Ishikawa (cell line): ENCODE data around the gene GMCL2.

Experiments used
- CEBPB ChIP-seq: IDR thresholded peaks from 2 replicates; pipeline ENCODE4 v1.6.1; 2012
- EGR1 ChIP-seq: IDR thresholded peaks from 2 replicates; pipeline ENCODE4 v1.6.1; 2012
- MAX ChIP-seq: IDR thresholded peaks from 2 replicates; pipeline ENCODE4 v1.6.1; 2012
- NFIC ChIP-seq: IDR thresholded peaks from 2 replicates; pipeline ENCODE4 v1.6.1; 2012
- REST ChIP-seq: IDR thresholded peaks from 2 replicates; pipeline ENCODE4 v1.6.1; 2012; ENCODE audit warnings: low read depth, mild to moderate bottlenecking
- TAF1 ChIP-seq: IDR thresholded peaks from 2 replicates; pipeline ENCODE4 v1.6.1; 2012; ENCODE audit warnings: low read depth, mild to moderate bottlenecking
- USF1 ChIP-seq: IDR thresholded peaks from 2 replicates; pipeline ENCODE4 v1.6.1; 2012

GRCh38 chr5:178236126-178236525 is 49.0 kb upstream of the GMCL2 start:
- TF ChIP-seq CEBPB (no peak), MAX (no peak), EGR1 (no peak), NFIC (no peak), USF1 (no peak), REST (no peak), TAF1 (no peak)
